HG03060 (cell line): ENCODE data around the gene THBD.

ENCODE experiments used
- ATAC-seq: cut with Tn5 transposase; IDR thresholded peaks from one replicate; pipeline ENCODE4 v1.9.1; 2021; ENCODE audit warnings: low read depth, moderate number of reproducible peaks; ENCODE audit not compliant: unreplicated experiment

The THBD gene

DNA sequence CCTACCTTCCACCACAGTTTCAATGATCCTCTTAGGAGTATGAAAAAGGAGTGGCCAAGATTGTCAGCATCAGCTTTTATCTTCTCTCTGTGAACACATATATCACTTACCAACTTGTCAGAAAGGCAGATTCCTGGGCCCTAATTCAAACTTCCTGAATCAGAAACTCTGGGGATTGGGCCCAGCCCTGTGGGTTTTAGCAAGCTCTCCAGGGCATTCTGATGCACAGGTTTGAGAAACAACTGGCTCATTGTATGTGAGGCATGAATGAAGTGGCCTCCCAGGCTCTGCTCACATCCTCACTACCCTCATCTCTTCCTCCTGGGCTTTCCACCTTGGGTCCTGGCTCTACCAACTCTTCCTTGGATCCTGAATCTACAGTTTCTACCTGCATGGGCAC lies 13.2 kb upstream of the THBD start:
- ATAC-seq: no peak

- ATAC-seq: no peak
These were observed 12.5 kb upstream of the THBD start for GRCh38 chr20:23061734-23062561.

- no peak for ATAC-seq
These were observed 11.8 kb upstream of the THBD start for GRCh38 chr20:23061262-23061661.

- no peak for ATAC-seq
These were observed 11.2 kb upstream of the THBD start for GRCh38 chr20:23060629-23061028.

GRCh38 chr20:23059846-23060245 lies 10.4 kb upstream of the THBD start:
- no peak for ATAC-seq

DNA sequence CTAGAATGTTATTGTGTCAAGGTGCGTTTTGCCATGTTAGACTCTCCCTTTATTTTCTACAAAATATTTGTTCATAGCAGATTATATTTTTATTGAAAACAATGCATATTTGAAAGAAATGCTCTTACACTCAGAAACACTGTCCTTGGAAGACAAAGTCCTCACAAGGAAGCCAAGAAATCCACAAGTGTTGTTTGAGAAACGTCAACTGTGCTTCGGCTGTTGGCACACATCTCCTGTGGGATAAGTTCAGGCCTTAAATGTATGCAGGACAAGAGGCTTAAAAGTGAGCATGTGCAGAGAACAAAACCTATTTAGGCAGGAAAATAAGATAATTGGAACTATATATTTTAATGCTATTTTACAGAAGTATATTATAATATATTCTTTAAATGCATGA lies 9.5 kb upstream of the THBD start:
- ATAC-seq: no peak

DNA sequence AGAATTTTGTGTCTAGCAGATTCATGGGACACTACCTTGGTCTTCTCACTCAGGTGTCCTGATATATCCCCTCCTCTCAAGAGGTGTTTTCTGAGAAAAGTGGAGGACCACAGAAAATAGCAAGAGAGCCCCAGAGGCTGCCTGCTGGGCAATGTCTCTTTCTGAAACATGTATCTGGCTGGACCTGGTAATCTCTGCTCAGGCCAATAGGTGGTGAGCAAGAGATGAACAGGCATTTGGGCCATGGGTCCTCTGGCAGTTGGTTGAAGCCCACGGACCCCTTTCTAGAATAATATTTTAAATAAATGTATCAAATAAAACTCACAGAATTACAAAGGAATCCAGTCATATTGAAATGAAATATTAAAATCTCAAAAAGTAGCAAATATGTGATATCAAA lies 8.8 kb upstream of the THBD start:
- no peak for ATAC-seq

GRCh38 chr20:23052904-23053303 lies 3.4 kb upstream of the THBD start:
- no peak for ATAC-seq

DNA sequence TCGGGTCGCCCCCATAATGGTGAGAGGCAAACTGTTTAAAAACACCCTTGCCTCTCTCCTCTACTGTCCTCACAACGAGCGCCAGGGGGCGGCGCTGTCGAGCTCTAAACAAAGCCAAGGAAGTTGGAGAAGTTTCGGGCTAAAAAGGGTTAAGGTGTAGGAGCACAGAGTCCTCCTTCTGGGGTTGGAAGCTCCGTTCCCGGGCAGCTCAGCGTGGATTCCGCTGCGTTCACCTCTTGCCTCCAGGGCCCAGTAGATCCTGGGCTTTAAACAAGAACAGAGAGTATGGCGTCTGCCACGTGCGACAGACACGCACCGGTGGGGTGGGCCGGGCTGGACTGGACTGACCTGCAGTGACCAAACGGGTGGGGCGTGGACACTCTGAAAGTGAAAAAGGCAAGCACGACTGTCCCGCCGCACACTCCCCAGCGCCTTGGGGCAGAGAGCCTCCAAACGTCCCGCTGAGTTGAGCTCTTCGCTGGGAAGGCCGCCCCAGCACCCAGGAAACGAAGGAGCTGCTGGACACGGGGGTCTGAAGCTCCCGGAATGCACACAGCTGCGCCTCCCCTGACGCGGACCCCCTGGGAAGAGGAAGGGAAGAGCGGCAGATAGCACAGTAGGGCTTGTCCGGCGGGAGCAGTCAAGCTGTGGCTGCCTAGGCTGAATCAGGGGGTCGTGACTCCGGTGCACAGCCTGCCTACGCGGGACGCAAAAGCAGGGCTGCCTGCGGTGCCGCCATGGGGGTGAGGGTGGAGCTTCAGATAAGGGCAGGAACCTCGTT lies 1.6 kb upstream of the THBD start:
- no peak for ATAC-seq

DNA sequence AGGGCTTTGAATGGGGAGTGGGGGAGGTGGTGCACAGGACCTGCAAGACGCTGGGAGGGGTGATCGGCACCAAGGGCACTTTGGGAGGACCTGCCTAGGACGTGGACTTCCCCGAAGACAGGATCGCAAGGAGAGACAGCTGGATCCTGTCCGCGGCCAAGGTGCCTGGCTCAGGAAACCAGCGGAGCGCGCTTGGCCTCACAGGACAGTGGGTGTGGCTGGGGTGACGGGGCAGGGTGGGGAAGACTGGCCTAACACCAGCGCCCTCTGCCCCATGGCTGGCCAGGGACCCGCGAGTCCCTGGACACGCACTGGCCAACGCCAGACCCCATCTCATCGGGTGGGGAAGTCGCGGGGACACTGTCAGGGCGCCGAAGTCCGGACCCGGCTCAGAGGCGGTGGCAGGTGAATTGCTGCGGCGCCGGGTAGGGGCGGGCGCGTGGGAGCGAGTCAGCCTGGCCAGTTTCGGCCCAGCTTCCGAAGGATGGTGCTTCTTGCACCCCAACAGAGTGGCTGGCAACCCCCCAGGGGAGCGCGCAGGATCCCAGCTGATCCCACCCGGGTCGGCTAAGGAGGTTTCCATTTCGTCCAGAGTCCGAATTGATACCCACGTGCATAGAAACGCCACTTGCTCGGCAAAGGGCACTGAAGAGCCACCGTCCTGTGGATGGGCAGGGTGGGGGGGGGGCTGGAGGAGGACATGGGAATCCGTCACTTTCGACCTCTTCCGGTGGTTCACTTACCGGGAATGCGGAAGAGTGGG lies 785 bp upstream of the THBD start:
- no peak for ATAC-seq

DNA sequence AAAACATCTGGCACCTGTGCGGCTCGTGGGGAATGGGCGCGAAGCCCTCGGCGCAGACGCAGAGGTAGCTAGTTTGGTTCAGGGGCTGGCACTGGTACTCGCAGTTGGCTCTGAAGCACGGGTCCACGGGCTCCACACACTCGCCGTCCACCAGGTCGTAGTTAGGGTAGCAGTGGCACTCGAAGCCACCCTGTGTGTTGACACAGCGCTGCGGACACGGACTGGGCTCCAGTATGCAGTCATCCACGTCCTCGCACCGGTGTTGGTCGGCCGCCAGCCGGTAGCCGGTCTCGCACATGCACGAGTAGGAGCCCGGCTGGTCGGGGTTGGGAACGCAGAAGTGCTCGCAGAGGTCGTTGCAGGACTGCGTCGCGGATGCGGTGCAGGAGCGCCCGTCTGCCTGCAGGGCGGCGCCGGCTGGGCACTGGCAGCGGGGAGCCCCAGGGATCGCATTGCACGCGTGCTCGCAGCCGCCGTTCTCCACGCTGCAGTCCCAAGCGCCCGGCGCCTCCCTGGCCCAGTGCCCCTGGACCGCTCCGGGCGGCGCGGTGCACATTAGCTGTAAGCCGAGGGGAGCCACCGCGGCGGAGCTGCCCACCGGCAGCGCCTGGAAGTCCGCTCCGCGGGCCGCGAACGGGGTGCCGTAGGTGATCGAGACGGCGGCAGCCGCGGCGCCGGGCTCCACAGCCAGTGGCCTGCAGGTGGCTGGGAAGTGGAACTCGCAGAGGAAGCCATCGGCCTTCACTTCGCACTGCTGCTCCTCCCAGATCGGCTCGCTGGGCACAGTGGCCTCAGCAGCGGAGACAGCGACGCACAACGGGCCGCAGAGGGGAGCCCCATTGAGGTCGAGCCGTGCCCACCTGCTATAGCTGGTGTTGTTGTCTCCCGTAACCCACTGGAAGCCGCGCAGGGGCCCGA lies 930 bp downstream of the THBD start:
- ATAC-seq: no peak

DNA sequence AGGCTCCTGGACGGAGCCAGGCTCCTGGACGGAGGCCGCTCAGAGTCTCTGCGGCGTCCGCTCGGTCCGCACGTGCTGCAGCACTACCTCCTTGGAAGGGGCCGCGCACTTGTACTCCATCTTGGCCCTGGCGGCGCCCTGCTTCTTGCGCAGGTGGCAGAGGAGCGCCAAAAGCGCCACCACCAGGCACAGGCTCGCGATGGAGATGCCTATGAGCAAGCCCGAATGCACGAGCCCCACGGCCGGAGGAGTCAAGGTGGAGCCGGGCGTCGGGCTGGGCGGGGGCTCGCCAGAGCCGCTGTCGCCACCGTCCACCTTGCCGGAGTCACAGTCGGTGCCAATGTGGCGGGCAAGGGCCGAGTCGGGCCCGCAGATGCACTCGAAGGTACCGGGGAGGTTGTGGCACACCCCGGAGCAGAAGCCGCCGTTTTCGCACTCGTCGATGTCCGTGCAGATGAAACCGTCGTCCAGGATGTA lies 1.7 kb downstream of the THBD start:
- ATAC-seq: no peak

DNA sequence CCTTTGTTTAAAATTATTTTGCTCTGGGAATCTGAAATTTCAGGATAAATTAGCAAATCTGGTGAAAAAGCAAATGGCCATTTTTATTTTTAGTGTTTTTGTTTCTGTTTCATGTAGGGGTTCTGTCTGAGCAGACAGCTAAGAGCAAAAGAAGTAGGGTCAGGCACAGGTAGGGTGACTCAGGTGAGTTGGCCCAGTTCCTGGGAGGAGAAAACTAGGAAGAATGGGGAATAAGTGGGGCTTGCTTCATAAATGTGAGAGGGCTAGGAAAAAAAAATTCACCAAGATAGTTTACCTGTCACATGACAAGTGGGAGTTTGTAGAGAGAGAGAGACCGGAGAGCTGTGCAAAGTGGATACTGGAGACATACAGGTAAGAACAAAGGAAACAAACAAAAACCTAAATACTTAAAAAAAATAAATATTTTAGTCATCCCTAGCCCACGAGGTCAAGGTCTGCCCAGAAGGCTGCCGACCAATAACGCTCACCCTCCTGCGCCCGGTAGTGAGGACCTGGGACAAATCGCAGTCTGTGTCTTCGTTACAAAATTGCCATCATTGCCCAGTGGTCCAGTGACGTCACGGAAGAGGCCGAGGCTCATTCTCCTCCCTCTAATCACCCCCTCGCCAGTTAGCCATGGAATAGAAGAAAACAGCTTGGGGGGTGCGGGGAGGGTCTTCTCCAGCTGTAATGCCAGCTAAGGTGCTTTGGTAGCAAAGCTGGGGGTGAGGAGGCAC lies 2.3 kb downstream of the THBD start:
- no peak for ATAC-seq

DNA sequence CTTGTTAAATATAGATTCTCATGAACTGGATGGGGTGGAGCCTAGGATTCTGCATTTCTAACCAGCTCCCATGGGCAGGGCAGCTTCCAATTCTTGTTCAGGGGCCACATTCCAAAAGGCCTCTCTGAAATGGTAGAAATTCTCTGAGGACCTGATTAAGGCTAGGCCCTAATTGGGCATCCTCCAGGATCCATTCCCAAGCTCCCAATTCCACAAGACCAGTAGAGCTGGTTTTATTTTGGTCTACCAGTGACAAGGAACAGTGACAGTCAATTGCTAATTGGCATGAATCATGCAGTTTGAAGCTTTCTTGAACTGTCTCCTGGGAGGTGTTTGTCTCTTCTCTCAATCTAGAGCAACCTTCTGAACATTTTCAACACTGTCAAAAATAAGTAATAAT lies 3.0 kb downstream of the THBD start:
- ATAC-seq: no peak

- no peak for ATAC-seq
These were observed 6.1 kb downstream of the THBD start for GRCh38 chr20:23043376-23043775.

DNA sequence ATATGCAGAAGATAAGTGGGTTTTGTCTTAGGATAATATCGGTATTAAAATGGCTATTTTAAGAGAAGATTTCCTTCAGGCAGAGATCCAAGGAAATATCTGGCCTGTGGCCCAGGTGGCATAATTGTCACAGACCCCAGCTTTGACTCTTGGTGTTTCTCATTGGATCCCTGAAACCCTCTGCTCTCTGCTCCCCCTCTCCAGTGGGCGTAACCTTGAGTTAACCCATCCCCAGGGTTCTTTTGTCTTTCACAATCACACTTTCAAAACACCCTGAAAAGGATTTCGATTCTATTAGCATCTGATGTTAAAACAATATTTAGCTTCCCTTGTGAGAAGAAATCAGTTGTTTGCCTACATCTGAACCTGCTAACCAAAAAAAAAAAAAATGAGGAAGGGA lies 7.2 kb downstream of the THBD start:
- ATAC-seq: no peak

DNA sequence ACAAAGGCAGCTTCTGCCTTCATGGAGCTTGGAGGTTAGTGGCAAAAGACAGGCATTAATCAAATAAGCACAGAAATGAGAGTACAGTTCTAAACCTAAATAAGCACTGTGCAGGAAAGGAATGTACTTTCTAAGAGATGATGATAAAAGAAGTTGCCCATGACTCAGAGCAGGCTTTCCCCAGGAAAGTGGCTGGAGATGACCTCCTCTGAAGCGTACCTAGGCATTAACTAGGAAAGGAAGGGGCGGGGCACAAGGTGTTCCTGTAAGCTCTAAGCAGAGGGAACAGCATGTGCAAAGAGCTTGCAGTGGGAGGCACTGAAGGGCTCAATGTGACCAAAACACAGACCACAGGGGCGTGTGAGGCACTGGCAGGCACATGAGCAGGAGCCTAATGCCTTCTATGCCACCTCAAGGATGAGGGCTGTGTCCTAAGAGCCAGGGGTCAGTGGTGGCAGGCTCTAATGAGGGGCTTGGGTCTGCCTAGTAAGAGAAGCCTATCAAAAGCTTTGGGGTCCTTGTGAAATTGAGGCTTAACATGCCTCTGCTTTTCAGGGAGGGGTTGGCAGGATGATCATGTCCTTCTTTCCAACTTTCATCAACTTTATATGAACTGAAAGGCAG lies 9.5 kb downstream of the THBD start:
- ATAC-seq: no peak

DNA sequence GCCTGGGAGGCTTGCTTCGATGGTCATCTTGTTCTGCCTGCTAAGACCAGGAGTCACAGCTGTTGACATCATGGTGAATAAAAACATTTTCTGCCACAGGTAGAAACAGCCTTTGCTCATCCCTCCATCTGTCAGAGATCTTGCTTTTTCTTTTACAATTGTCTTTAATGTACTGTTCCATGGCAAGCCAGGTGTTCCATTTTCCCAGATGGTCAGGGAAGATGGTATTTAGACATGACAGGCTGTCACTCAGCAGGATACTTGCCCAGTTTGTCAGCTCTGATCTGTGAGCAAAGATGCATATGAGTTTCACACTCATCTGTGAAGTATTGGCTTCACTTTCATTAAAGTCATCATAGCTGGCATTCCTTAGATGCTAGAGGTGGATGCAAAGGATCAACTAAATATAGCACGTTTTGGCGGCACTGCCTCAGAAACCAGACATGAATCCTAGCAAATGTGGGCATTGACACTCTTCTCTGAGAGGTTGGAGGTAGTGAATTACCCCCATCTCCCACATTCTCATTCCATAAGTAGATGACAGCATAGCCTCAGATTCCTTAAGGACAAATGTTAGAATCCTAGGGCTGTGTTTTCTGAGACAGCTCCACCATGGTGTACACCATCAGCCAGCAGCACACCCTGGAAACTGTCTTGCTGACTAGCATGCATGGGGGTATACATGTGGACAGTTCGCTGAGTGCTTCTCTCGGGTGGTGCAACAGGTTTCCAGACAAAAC lies 10.2 kb downstream of the THBD start:
- ATAC-seq: no peak
